Suprapubic skin (tissue), 4 donors: ENCODE data around the gene PAPLN. TPM values are rescaled to one million over a fixed set of nuclear protein-coding genes. Genes with fewer than 3 reads are reported as not detected.

ENCODE experiments used
- DNase-seq, 2 donors: peaks; one replicate each; pipeline ENCODE4 v3.0.0-alpha.2; 2019; ENCODE audit warnings: low spot score in 2 of 2
- H3K27ac ChIP-seq: fragments of 200-600 bp; sonication (generic); one replicate; pipeline ENCODE4 v1.5.1; 2019
- H3K27me3 ChIP-seq: fragments of 200-600 bp; sonication (generic); one replicate; pipeline ENCODE4 v1.5.1; 2019
- H3K36me3 ChIP-seq: fragments of 200-600 bp; sonication (generic); one replicate; pipeline ENCODE4 v1.5.1; 2019
- H3K4me1 ChIP-seq: fragments of 200-600 bp; sonication (generic); one replicate; pipeline ENCODE4 v1.5.1; 2019
- H3K4me3 ChIP-seq: fragments of 200-600 bp; sonication (generic); one replicate; pipeline ENCODE4 v1.5.1; 2019; ENCODE audit warnings: mild to moderate bottlenecking
- H3K9me3 ChIP-seq: fragments of 200-600 bp; sonication (generic); one replicate; pipeline ENCODE4 v1.5.1; 2019
- EP300 ChIP-seq: sonication (generic); formaldehyde crosslinking; IDR thresholded peaks from one replicate; pipeline ENCODE4 v1.6.1; 2017; ENCODE audit warnings: antibody characterized with exemption
- POLR2A ChIP-seq, 2 donors: fragments of 450-650 bp; IDR thresholded peaks; one replicate each; pipeline ENCODE4 v1.6.1; 2017; ENCODE audit warnings: antibody characterized with exemption in 2 of 2, mild to moderate bottlenecking in 2 of 2, moderate library complexity in 2 of 2
- POLR2AphosphoS5 ChIP-seq, 3 donors: sonication (generic); formaldehyde crosslinking; IDR thresholded peaks; one replicate each; pipeline ENCODE4 v1.6.1; 2017; ENCODE audit warnings: antibody characterized with exemption in 3 of 3
- WGBS: methylation state at CpG from one replicate; pipeline ENCODE4 v1.1.5; 2018; 5-methylcytosine and 5-hydroxymethylcytosine counted together
- total RNA-seq, 4 donors: library from RNA; depleted of rRNA; stranded (reverse); fragments of >200 nt; gene quantifications; one replicate each; pipeline ENCODE4 v1.1.0, GENCODE V29; 2016
- TF ChIP-seq, protein P1 (sequence below), 2 donors: fragments of 200-600 bp in 1 of 2; fragments of 450-650 bp in 1 of 2; sonication (generic) in 1 of 2; IDR thresholded peaks; one replicate each; pipeline ENCODE4 v1.5.1; 2016 to 2019; ENCODE audit warnings: antibody characterized with exemption in 2 of 2, mild to moderate bottlenecking in 1 of 2, moderate library complexity in 1 of 2

The PAPLN gene
- total RNA-seq, 4 donors from 2014 or later, result 15.9 to 44.9 (median 23.5) TPM

GRCh38 chr14:73313151-73313550, 75.8 kb downstream of the PAPLN start:
- TF ChIP-seq POLR2A (IDR thresholded peaks at IDR 0.05), result no peak
- no peak for TF ChIP-seq EP300
- no peak for TF ChIP-seq POLR2AphosphoS5 (IDR thresholded peaks at IDR 0.05)
- TF ChIP-seq, protein P1, sequence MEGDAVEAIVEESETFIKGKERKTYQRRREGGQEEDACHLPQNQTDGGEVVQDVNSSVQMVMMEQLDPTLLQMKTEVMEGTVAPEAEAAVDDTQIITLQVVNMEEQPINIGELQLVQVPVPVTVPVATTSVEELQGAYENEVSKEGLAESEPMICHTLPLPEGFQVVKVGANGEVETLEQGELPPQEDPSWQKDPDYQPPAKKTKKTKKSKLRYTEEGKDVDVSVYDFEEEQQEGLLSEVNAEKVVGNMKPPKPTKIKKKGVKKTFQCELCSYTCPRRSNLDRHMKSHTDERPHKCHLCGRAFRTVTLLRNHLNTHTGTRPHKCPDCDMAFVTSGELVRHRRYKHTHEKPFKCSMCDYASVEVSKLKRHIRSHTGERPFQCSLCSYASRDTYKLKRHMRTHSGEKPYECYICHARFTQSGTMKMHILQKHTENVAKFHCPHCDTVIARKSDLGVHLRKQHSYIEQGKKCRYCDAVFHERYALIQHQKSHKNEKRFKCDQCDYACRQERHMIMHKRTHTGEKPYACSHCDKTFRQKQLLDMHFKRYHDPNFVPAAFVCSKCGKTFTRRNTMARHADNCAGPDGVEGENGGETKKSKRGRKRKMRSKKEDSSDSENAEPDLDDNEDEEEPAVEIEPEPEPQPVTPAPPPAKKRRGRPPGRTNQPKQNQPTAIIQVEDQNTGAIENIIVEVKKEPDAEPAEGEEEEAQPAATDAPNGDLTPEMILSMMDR (IDR thresholded peaks at IDR 0.05), result no peak
- Histone ChIP-seq H3K36me3 (no peaks in the 10 kb centered on the region), H3K9me3 (no peaks in the 10 kb centered on the region), H3K4me3 (no peak overlapping the region), H3K27ac (no peak overlapping the region), H3K27me3 (no peaks in the 10 kb centered on the region), H3K4me1 (peaks cover 11% of the 10 kb centered on the region)
- DNase-seq, result no peak
- WGBS, result 98% methylated on average over 4 of the region's 4 CpGs

- Histone ChIP-seq H3K27ac (no peak overlapping the region), H3K9me3 (no peaks in the 10 kb centered on the region), H3K36me3 (peaks cover 7% of the 10 kb centered on the region), H3K27me3 (no peaks in the 10 kb centered on the region), H3K4me3 (no peak overlapping the region), H3K4me1 (no peaks in the 10 kb centered on the region)
- TF ChIP-seq, protein P1 (IDR thresholded peaks at IDR 0.05), result no peak
- no peak for TF ChIP-seq POLR2AphosphoS5 (IDR thresholded peaks at IDR 0.05)
- TF ChIP-seq EP300, result no peak
- TF ChIP-seq POLR2A (IDR thresholded peaks at IDR 0.05), result no peak
- 73% methylated on average over 3 of the region's 3 CpGs for WGBS
- no peak for DNase-seq
Measured at GRCh38 chr14:73323896-73324399, 86.6 kb downstream of the PAPLN start.

Other genes with a start within 250 kb of the PAPLN start
- 10 to 100 TPM; 17.7 to 42.9 (median 25.9) TPM for gene ZFYVE1, start 210.4 kb upstream of the PAPLN start, total RNA-seq
- gene RBM25, start 179.0 kb upstream of the PAPLN start, total RNA-seq, result 100 to 1,000 TPM in 1 of 4 donors, 10 to 100 TPM in 3; 38.0 to 134 (median 58.1) TPM
- 10 to 100 TPM; 46.5 to 90.9 (median 62.0) TPM for gene PSEN1, start 101.0 kb upstream of the PAPLN start, total RNA-seq
- gene NUMB, start 221.0 kb downstream of the PAPLN start, total RNA-seq, result 10 to 100 TPM; 43.1 to 83.4 (median 50.2) TPM